Chondrocyte (in vitro differentiated cells): ENCODE data around the gene HSBP1L1. TPM values are rescaled to one million over a fixed set of nuclear protein-coding genes. Genes with fewer than 3 reads are reported as not detected.

Source experiments
- DNase-seq: peaks from one replicate; pipeline ENCODE4 v3.0.0; 2021; ENCODE audit warnings: mixed read lengths, low spot score
- H3K27ac Mint-ChIP-seq: one replicate; pipeline ENCODE4 v1.8.0; 2021; ENCODE audit warnings: mild to moderate bottlenecking, moderate library complexity, mixed read lengths; ENCODE audit not compliant: unreplicated experiment
- H3K27me3 Mint-ChIP-seq: 2 replicates; pipeline ENCODE4 v1.8.0; 2021; ENCODE audit warnings: low read depth, mixed read lengths
- H3K36me3 Mint-ChIP-seq: 2 replicates; pipeline ENCODE4 v1.8.0; 2021; ENCODE audit warnings: low read depth, mixed read lengths
- H3K4me1 Mint-ChIP-seq: 2 replicates; pipeline ENCODE4 v1.8.0; 2021; ENCODE audit warnings: low read depth, mild to moderate bottlenecking, mixed read lengths
- H3K4me3 Mint-ChIP-seq: one replicate; pipeline ENCODE4 v1.8.0; 2021; ENCODE audit warnings: mild to moderate bottlenecking, moderate library complexity, mixed read lengths; ENCODE audit not compliant: unreplicated experiment
- H3K9me3 Mint-ChIP-seq: 2 replicates; pipeline ENCODE4 v1.8.0; 2021; ENCODE audit warnings: low read depth, mixed read lengths
- total RNA-seq: library from RNA; stranded (reverse); gene quantifications from 3 replicates; pipeline ENCODE4 v1.2.1, GENCODE V29; 2021
- TF ChIP-seq, protein P1 (sequence below): fragments of 200-600 bp; sonication (generic); IDR thresholded peaks from 2 replicates; pipeline ENCODE4 v1.5.0; 2021; ENCODE audit warnings: antibody characterized with exemption, mild to moderate bottlenecking, moderate library complexity

Gene HSBP1L1
- total RNA-seq, 1 donor from 2014 or later: 5.4 TPM

DNA sequence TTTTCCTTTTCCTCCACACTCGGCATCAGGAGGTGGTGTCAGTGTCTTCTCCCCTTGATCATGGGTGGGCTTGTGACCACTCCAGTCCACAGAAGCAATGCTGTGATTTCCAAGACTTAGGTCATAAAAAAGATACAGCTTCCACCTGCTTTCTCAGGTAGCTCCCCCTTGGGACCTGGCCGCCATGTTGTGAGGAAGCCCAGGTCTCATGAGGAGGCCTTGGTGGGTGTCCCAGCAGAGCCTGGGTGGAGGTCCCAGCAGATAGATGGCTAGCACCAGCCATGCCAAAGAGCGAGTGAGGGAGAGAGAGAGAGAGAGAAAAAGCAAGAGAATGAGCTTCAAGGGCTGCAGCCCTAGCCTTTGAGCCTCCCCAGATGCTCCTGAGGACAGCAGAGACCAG is 28.9 kb upstream of the HSBP1L1 start:
- Mint-ChIP-seq H3K36me3 (peaks cover 42% of the 10 kb centered on the region), H3K27ac (no peak overlapping the region), H3K4me3 (no peak overlapping the region), H3K9me3 (peaks cover 25% of the 10 kb centered on the region), H3K27me3 (no peaks in the 10 kb centered on the region), H3K4me1 (peaks cover 27% of the 10 kb centered on the region)
- TF ChIP-seq, protein P1, sequence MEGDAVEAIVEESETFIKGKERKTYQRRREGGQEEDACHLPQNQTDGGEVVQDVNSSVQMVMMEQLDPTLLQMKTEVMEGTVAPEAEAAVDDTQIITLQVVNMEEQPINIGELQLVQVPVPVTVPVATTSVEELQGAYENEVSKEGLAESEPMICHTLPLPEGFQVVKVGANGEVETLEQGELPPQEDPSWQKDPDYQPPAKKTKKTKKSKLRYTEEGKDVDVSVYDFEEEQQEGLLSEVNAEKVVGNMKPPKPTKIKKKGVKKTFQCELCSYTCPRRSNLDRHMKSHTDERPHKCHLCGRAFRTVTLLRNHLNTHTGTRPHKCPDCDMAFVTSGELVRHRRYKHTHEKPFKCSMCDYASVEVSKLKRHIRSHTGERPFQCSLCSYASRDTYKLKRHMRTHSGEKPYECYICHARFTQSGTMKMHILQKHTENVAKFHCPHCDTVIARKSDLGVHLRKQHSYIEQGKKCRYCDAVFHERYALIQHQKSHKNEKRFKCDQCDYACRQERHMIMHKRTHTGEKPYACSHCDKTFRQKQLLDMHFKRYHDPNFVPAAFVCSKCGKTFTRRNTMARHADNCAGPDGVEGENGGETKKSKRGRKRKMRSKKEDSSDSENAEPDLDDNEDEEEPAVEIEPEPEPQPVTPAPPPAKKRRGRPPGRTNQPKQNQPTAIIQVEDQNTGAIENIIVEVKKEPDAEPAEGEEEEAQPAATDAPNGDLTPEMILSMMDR: no peak
- DNase-seq: peak; percentile 63

DNA sequence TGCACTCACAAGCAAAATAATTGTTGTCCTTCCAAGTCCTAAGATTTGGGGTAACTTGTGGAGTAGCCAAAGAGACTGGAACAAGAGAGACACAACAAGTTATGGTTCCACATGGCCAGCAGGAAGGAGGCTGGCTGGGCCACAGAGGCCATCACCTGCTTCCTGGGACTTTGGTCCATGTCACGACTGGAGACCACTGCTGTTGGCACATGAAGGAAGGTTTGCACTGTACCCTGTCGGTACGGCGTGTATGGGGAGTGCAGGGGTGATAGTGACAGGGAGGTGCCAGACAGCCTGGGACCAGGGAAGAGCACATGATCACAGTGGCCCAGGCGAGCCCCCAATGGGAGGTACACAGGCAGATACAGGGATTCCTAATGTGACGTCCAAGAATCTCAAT is 28.5 kb upstream of the HSBP1L1 start:
- Mint-ChIP-seq H3K27ac (no peak overlapping the region), H3K36me3 (peaks cover 42% of the 10 kb centered on the region), H3K27me3 (no peaks in the 10 kb centered on the region), H3K4me3 (no peak overlapping the region), H3K9me3 (peaks cover 25% of the 10 kb centered on the region), H3K4me1 (peaks cover 27% of the 10 kb centered on the region)
- DNase-seq: peak; percentile 57
- TF ChIP-seq, protein P1: no peak

DNA sequence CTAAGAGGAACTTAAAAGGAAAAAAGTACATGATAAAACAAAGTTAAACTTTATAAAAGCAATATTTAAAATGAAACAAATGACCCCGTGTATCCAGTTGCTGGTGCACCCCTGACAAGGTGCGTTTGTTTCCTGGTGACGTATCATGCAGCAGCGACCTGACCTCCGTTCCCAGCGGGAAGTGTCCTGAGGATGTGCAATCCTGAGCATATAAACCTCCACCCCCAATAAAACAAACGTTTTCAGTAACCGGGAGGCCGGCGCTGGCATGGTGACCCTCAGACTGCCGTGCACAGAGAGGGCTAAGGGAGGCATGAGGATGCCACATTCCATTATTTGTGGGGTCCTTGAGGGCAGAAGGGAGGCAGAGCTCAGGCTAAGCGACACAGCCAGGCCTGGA is 27.8 kb upstream of the HSBP1L1 start:
- peak; percentile 58 for DNase-seq
- Mint-ChIP-seq H3K4me1 (peaks cover 27% of the 10 kb centered on the region), H3K27me3 (no peaks in the 10 kb centered on the region), H3K9me3 (peaks cover 19% of the 10 kb centered on the region), H3K27ac (no peak overlapping the region), H3K36me3 (peaks cover 37% of the 10 kb centered on the region), H3K4me3 (no peak overlapping the region)
- TF ChIP-seq, protein P1: no peak

DNA sequence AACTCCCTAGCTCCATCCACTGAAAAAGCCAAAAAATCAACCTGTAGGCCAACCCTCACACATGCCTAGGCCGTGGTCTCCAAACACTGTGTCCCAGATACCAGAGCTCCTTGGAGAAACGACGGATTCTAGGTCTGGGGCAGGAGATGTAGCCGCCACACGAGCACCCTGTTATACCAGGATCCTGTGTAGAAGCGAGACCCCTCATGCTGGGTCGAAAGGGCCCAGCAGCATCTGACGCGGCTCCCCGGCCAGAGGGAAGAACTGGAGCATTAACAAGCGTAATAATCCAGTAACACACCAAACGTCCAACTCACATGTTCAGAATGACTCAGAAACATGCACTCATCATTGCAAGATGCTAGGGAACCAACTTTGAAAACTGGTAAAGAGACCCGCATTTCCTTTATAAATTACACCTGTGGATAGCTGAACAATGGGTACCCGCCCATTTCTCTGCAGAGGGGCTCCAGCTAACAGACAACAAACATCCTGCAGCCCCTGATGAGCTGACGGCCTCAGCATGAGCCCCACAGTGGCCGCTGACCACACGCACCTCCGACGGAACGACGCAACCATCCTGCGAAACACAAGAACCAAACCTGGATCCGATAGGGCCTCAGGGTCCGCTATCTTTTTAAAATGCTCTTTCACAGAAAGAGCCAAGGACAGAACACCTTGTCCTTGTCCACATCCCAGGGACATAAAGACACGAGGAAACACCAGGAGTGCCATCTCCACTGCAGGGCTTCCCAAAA is 27.2 kb upstream of the HSBP1L1 start:
- TF ChIP-seq, protein P1: no peak
- no peak overlapping the region for H3K27ac Mint-ChIP-seq
- no peak overlapping the region for H3K4me3 Mint-ChIP-seq
- no peaks in the 10 kb centered on the region for H3K27me3 Mint-ChIP-seq
- H3K9me3 Mint-ChIP-seq: peaks cover 17% of the 10 kb centered on the region
- peaks cover 33% of the 10 kb centered on the region for H3K4me1 Mint-ChIP-seq
- H3K36me3 Mint-ChIP-seq: peaks cover 36% of the 10 kb centered on the region
- peak; percentile 40 for DNase-seq

DNA sequence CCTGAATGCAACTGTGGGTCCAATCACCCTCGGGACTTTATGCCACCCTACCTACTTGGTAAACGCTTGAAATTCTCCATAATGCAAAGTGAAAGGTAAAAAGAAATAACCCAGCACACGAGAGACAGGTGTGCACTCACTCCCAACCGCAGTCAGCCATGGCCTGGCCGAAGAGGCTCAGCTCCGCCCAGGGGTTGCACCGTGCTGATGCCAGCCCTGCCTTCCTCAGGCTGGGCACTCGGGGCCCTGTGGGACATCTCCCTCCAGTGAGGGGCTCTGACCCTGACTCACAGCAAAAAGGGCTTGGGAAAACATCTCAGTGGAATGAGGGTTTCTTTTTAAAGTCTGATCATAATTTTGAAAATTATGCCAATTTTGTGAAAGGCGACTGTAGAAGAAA is 26.2 kb upstream of the HSBP1L1 start:
- peaks cover 8% of the 10 kb centered on the region for H3K9me3 Mint-ChIP-seq
- peaks cover 35% of the 10 kb centered on the region for H3K4me1 Mint-ChIP-seq
- peaks cover 30% of the 10 kb centered on the region for H3K36me3 Mint-ChIP-seq
- TF ChIP-seq, protein P1: no peak
- H3K4me3 Mint-ChIP-seq: no peak overlapping the region
- DNase-seq: peak; percentile 69
- no peaks in the 10 kb centered on the region for H3K27me3 Mint-ChIP-seq
- H3K27ac Mint-ChIP-seq: no peak overlapping the region
